HG03575 (cell line): Measurements from ENCODE around the gene ASF1A.
"Not testable (repeated sequence)": the region's sequence is repeated elsewhere in the genome, so short reads cannot be mapped to it uniquely, and the experiment has no call there.

Source experiments
- ATAC-seq: cut with Tn5 transposase; IDR thresholded peaks from one replicate; pipeline ENCODE4 v1.9.1; 2021; ENCODE audit not compliant: unreplicated experiment, insufficient number of reproducible peaks, low FRiP score; ENCODE audit errors: extremely low read depth

The ASF1A gene

DNA sequence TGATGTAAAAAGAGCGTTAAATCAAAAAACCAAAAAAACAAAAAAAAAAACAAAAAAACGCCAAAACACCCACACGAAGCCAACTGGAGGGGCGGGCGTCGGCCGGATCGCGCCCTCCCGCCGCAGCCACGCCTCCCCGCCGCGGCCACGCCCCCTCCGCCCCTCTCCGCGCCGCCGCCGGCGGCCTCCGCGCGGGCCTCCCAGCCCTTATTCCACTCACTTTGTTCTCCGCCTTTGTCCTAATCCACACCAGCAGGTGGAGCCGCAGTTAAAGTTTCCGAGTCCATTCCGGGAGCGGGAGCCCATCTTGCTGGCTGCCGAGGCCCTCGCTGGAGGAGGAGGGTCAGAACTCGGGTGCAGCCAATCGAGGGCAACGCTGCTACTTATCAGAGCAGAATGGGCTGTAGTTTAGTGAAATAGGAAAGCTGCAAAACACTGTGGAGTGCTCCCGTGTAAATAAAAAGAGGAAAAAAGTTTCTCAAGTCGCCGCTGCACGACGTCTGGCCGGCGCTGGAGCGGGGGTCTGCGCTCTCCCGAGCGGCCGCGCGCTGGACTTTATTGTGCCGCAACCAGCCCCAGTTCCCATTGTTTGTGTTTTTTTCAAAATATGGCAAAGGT lies at the start of gene ASF1A:
Gene ASF1A, plus strand, starts transcription at position 346 of the 618 bp plus-strand sequence. Its CDS starts 262 bp downstream, at position 608.
- peak; percentile 41 for ATAC-seq

DNA sequence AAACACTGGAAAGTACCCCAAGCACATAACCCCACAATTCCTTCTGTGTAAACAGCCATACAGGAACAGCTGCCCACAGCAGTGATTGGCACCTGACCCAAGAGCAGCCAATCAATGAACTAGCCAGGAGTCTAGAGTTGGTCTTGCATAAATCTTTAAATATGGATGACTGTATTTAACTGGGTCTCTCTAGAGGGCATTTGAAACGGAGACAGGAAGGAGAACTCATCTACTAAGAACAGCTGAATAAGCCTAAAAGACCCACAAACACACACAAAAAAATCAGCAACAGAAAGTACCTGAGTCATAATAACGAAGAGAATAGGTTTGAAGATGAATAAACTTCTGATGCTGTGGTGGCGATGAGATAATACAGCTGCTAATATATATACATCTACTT lies 49.0 kb upstream of the ASF1A start:
- ATAC-seq, result peak; percentile 28

DNA sequence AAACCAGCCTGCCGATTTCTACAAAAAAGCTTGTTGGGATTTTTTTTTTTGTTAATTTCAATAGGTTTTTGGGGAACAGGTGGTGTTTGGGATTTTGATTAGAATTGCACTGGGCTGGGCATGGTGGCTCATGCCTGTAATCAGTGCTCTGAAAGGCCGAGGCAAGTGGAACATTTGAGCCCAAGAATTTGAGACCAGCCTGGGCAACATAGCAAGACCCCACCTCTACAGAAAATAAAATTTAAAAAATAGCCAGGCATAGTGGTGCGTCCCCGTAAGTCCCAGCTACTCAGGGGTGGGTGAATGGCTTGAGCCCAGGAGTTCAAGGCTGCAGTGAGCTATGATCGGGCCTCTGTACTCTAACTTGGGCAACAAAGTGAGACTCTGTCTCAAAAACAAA lies 40.5 kb upstream of the ASF1A start:
- ATAC-seq, result no peak

DNA sequence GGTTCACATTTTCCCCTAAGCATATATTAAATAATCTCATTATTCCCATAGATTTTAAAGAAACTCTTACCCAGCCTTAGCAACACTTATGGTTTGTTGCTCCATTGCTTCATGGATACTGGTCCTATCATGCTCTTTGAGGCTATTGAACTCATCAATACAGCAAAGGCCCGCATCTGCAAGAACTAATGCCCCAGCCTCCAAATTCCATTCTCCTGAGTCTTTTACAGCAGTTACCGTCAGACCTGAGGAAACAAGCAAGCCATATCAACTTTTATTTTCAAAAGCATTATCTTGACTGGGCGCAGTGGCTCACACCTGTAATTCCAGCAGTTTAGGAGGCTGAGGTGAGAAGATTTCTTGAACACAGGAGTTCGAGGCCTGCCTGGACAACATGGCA lies 37.7 kb upstream of the ASF1A start:
- ATAC-seq, result no peak

DNA sequence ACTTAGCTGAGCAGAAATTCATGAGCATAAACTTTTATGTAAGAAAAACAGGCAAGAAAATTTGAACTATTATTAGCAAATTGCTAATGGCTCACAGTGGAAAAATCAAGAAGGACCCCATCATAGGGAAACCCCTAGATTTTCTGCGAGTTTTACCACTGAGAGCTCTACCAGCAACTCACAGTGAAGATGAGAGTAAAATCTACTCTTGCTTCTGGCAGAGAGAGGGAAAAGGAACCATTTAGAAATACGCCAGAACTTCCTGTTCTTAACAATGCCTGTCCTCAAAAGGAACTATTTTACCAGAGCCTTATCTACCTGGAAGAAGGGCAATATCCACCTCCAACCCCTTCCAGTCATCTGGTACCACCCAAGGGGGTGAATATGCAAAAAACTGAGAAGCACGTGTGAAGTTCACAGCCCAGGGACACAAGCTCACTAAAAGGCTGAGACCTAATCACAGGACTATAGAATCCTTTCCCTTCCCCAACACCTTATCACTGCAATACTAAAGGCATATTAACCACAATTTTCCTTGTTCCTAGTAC lies 34.4 kb upstream of the ASF1A start:
- ATAC-seq, result no peak

DNA sequence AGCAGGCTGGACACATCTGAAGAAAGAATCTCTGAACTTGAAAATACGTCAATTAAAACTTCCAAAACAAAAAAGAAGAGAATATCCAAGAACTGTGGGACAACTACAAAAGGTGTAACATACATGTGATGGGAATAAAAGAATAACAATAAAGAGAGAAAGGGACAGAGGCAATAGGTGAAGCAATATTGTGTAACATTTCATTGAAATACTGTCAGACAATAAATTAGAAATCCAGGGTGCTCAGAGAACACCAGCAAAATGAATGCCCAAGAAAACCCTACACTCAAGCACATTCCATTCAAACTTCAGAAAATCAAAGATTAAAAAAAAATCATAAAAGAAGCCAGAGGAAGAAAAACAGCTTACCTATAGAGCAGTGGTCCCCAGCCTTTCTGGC lies 33.6 kb upstream of the ASF1A start:
- no peak for ATAC-seq

DNA sequence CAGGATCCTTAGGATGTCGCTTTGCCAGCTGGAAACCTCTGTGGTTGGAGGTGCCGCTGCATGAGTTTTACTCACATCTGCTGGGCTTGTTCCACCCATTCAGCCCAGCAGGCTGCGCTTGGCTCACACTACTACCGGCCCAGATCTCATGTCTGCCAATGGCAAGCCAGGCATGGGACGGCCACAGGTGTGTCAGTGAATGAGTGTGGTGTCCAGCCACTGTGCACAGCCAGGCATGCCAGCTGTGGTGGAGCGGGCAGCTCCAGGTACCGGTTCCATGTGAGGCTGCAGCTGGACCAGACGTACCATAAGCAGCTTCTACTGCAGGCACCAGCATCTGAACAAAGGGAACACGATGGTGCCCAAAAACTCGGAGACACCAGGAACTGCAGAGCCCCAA lies 33.1 kb upstream of the ASF1A start:
- ATAC-seq, result no peak

DNA sequence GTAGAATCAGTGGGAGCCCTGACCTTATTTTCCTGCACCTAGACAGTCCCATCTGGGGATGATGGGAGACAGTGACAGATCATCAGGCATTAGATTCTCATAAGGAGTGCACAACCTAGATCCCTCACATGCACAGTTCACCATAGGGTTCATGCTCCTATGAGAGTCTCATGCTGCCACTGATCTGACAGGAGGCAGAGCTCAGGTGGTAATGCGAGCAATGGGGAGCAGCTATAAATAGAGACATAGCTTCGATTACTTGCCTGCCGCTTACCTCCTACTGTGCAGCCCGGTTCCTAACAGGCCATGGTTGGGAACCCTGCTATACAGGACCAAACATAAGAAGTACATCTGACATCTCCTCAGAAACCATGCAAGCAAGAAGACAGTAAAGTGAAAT lies 31.5 kb upstream of the ASF1A start:
- no peak for ATAC-seq

DNA sequence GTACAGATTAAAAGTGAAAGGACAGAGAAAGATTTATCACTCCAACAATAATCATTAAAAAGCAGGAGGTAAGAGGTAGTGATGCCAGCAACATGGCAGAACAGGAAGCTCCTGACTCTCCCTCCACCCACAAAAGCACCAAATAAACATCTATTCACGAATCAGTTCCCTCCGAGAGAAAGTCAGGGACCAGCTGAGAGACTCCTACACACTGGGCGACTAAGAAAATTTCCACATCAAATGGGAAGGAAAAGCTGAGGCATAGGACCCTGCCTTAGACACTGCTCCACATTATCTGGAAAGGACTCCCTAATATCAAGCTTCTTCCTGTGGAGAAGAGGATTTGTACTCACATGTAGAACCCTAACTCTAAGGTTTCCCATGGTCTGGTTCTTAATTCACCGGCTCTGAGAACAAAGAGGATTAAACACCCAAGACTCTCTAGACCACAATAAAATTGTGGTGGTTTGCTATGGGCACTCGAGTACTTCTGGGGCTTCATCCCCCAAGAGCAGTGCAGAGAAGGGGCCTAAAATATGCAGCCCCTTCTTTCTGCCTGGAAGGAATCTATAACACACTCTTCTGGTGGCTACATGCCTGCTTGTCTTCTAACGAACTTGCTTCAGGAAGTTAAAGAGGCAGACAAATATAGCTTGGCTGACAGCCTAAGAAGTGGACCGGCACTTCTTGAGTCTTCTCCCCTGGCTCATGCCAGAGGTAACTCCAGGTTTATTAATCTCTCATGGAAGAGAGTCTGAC lies 29.4 kb upstream of the ASF1A start:
- no peak for ATAC-seq

DNA sequence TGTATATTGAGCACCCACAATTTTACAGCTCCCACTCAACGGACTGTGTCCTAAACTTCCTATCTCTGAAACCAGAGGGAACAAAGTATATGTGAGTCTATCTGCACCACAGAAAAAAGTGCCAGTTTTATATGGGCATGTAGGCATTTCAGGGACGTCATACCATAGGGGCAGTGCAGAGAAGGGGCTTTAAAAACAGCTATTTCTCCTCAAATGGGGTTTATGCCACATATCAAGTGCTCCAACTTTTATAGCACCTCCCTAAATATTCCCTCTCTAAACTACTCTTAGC lies 28.9 kb upstream of the ASF1A start:
- ATAC-seq, result no peak

DNA sequence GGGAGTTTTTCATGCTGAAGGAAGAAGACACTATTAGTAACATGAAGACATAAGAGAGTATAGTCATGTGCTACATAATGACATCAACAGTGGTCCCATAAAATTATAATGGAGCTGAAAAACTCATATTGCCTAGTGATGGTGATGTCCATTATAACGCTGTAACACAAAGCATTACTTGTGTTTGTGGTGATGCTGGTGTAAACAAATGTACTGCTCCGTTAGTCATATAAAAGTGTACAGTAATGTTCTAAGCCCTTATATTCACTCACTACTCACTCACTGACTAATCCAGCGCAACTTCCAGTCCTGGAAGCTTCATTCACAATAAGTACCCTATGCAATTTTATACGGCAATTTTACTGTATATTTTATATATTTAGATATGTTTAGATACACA lies 26.8 kb upstream of the ASF1A start:
- ATAC-seq, result no peak

DNA sequence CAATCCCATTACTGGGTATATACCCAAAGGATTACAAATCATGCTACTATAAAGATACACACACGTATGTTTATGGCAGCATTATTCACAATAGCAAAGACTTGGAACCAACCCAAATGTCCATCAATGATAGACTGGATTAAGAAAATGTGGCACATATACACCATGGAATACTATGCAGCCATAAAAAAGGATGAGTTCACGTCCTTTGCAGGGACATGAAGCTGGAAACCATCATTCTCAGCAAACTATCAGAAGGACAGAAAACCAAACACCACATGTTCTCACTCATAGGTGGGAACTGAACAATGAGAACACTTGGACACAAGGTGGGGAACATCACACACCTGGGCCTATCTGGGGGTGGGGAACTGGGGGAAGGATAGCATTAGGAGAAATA lies 25.1 kb upstream of the ASF1A start:
- ATAC-seq, result not testable (repeated sequence)

DNA sequence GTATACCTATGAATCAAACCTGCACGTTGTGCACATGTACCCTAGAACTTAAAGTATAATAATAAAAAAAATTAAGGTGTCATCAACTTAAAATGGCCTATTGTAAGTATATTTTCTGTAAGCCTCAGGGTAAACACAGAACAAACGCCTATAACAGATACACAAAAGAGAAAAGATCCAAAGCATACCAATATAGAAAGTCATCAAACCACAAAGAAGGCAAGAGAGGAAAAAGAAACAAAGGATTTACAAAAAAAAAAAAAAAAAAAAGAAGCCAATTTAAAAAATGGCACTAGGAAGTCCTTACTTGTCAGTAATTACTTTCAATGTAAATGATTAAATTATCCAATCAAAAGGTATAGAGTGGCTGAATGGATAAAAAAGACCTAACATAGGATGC lies 24.6 kb upstream of the ASF1A start:
- ATAC-seq, result no peak

DNA sequence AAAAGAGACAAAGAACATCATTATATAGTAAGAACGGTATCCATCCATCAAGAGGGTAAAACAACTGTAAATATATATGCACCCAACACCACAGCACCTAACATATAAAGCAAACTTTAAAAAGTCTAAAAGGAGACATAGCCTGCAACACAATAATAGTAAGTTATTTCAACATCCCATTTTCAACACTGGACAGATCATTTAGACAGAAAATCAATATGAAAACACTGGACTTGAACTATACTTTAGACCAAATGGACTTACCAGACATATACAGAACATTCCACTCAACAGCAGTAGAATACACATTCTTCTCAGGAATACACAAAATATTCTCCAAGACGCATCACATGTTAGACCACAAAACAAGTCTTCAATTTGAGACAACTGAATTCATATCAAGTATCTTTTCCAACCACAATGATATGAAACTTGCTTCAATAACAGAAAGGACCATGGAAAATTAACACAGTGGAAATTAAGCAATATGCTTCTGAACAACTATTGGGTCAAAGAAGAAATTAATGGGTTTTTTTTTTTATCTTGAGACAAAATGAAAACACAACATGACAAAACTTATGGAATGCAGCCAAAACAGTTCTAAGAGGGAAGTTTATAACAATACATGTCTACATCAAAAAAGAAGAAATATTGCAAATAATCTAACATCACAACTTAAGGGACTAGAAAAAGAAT lies 23.9 kb upstream of the ASF1A start:
- ATAC-seq, result no peak

DNA sequence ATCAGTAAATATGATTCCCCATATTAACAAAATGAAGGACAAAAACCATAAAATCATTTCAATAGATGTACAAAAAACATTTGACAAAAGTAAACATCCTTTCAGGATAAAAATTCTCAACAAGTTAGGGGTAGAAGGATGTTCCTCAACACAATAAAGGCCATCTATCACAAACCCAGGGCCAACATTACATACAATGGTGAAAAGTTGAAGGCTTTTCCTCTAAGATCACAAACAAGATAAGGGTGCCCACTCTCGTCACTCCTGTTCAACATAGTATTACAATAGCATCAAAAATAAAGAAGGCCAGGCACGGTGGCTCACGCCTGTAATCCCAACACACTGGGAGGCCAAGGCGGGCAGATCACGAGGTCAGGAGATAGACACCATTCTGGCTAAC lies 22.6 kb upstream of the ASF1A start:
- ATAC-seq, result no peak

DNA sequence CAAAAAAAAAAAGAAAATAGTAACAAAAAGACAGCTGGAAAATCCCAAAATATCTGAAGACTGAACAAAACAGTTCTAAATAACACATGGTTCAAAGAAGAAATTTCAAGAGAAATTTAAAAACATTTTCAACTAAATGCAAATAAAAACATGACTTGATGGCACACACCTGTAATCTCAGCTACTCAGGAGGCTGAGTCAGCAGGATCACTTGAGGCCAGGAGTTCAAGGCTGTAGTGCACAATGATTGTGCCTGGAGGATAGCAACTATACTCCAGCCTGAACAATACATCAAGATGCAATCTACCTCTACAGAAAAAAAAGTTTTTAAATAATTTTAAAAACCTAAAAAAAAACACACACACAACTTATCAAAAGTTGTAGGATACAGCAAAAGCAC lies 21.6 kb upstream of the ASF1A start:
- no peak for ATAC-seq

DNA sequence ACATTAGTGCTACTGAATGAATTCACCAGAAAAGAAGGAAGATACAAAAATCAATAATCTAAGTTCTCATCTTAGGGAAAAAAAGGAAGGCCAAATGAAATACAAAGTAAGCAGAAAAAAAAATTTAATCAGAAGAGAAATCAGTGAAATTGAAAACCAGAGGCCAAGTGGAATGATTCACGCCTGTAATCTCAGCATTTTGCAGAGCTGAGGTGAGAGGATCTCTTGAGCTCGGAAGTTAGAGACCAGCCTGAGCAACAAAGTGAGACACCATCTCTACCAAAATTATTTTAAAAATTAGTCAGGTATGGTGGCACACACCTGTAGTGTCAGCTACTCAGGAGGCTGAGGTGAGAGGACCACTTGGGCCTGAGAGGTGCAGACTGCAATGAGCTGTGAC lies 21.2 kb upstream of the ASF1A start:
- no peak for ATAC-seq

DNA sequence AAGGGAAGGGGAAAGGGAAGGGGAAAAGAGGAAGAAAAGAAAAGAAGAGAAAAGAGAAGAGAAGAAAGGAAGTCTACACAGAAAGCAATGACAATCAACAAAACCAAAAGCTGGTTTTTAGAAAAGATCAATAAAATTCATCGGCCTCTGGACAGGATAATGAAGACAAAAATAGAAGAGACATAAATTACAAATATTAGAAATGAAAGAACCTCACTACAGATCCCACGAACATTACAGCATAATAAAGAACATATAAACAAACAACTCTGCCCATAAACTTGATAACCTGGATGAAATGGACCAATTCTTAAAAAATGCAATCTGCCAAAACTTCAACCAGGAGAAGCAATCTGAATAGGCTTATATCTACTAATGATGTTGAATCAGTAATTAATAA lies 20.7 kb upstream of the ASF1A start:
- ATAC-seq, result no peak

DNA sequence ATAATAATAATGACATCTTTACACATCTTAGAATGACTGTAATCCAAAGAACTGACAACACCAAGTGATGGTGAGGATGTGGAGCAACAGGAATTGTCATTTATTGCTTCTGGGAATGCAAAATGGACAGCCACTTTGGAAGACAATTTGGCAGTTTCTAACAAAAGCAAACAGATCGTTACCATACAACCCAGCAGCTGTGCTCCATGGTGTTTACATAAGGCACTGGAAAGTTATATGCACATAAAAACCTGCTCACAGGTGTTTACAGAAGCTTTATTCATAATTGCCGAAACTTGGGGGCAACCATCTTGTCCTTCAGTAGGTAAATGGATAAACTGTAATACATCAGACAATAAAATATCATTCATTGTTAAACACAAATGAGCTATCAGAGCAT lies 18.3 kb upstream of the ASF1A start:
- ATAC-seq, result no peak

DNA sequence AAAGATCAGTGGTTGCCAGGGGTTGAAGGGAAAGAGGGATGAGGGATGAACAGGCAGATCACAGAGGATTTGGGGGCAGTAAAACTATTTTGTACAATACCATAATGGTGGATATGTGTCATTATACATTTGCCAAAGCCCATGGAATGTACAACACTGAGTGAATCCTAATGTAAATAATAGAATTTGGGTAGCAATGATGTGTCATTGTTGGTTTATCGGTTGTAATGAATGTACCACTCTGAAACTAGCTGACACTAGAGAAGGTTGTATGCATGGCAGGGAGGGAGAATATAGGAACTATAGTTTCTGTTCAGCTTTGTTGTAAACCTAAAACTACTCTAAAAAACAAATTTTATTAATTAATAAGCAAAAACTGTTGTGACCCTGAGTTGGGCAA lies 17.8 kb upstream of the ASF1A start:
- ATAC-seq, result no peak
